Stomach smooth muscle (tissue), 2 donors: ENCODE results near the gene EPHA4.

Experiments
- H3K27ac ChIP-seq: one replicate; pipeline ENCODE4 v1.7.0; 2013; ENCODE audit warnings: mild to moderate bottlenecking, low read length, inconsistent platforms
- H3K27me3 ChIP-seq, 2 donors: one replicate each; pipeline ENCODE4 v1.7.0; 2013; ENCODE audit warnings: low read length in 2 of 2; ENCODE audit not compliant: insufficient read depth in 2 of 2, control insufficient read depth in 1 of 2
- H3K36me3 ChIP-seq, 2 donors: one replicate each; pipeline ENCODE4 v1.7.0; 2013; ENCODE audit warnings: low read length in 2 of 2; ENCODE audit not compliant: control insufficient read depth in 2 of 2, insufficient read depth in 2 of 2
- H3K4me1 ChIP-seq: one replicate; pipeline ENCODE4 v1.7.0; 2013; ENCODE audit warnings: low read length; ENCODE audit not compliant: control insufficient read depth, insufficient read depth
- H3K4me3 ChIP-seq, 2 donors: one replicate each; pipeline ENCODE4 v1.7.0; 2013; ENCODE audit warnings: low read length in 2 of 2
- H3K9ac ChIP-seq, 2 donors: one replicate each; pipeline ENCODE4 v1.7.0; 2013; ENCODE audit warnings: low read length in 2 of 2, mild to moderate bottlenecking in 1 of 2
- H3K9me3 ChIP-seq, 2 donors: one replicate each; pipeline ENCODE4 v1.7.0; 2013; ENCODE audit warnings: low read length in 2 of 2; ENCODE audit not compliant: control insufficient read depth in 2 of 2
- donor health status: healthy.
- donor health status: Pancreatic carcinoma.

EPHA4 gene

GRCh38 chr2:221458578-221458977, 113.5 kb downstream of the EPHA4 start:
- no peak overlapping the region for H3K27ac ChIP-seq
- no peaks in the 10 kb centered on the region for H3K9me3 ChIP-seq
- H3K4me3 ChIP-seq = no peak overlapping the region
- no peaks in the 10 kb centered on the region for H3K4me1 ChIP-seq
- no peak overlapping the region for H3K9ac ChIP-seq
- no peaks in the 10 kb centered on the region for H3K27me3 ChIP-seq
- H3K36me3 ChIP-seq = peaks cover 4 to 6% of the 10 kb centered on the region in 2 donors

GRCh38 chr2:221455214-221455613, 116.9 kb downstream of the EPHA4 start:
- H3K36me3 ChIP-seq = peaks cover 6 to 8% of the 10 kb centered on the region in 2 donors
- no peaks in the 10 kb centered on the region for H3K4me1 ChIP-seq
- no peak overlapping the region for H3K9ac ChIP-seq
- H3K27me3 ChIP-seq = no peaks in the 10 kb centered on the region
- H3K9me3 ChIP-seq = no peaks in the 10 kb centered on the region
- no peak overlapping the region for H3K4me3 ChIP-seq
- H3K27ac ChIP-seq = no peak overlapping the region

GRCh38 chr2:221454459-221455105, 117.5 kb downstream of the EPHA4 start:
- Histone ChIP-seq H3K36me3 (peaks cover 6 to 11% of the 10 kb centered on the region in 2 donors), H3K4me3 (no peak overlapping the region), H3K27ac (no peak overlapping the region), H3K27me3 (no peaks in the 10 kb centered on the region), H3K9me3 (no peaks in the 10 kb centered on the region), H3K4me1 (no peaks in the 10 kb centered on the region), H3K9ac (no peak overlapping the region)

GRCh38 chr2:221451862-221452788, 120.0 kb downstream of the EPHA4 start:
- Histone ChIP-seq H3K27ac (no peak overlapping the region), H3K9me3 (no peaks in the 10 kb centered on the region), H3K36me3 (peaks cover 6 to 11% of the 10 kb centered on the region in 2 donors)

GRCh38 chr2:221450280-221450679, 121.8 kb downstream of the EPHA4 start:
- no peaks in the 10 kb centered on the region for H3K4me1 ChIP-seq
- H3K9me3 ChIP-seq = no peaks in the 10 kb centered on the region
- no peaks in the 10 kb centered on the region for H3K27me3 ChIP-seq
- no peak overlapping the region for H3K9ac ChIP-seq
- H3K27ac ChIP-seq = no peak overlapping the region
- no peak overlapping the region for H3K4me3 ChIP-seq
- H3K36me3 ChIP-seq = peaks cover 6 to 9% of the 10 kb centered on the region in 2 donors

More at GRCh38 chr2:221451862-221452788, 120.0 kb downstream of the EPHA4 start:
- Histone ChIP-seq H3K27me3 (no peaks in the 10 kb centered on the region), H3K4me3 (no peak overlapping the region), H3K9ac (no peak overlapping the region), H3K4me1 (no peaks in the 10 kb centered on the region)

GRCh38 chr2:221449406-221449805, 122.7 kb downstream of the EPHA4 start:
- Histone ChIP-seq H3K27me3 (no peaks in the 10 kb centered on the region), H3K4me1 (no peaks in the 10 kb centered on the region), H3K4me3 (no peak overlapping the region), H3K36me3 (peaks cover 2 to 6% of the 10 kb centered on the region in 2 donors), H3K9me3 (no peaks in the 10 kb centered on the region), H3K27ac (no peak overlapping the region), H3K9ac (no peak overlapping the region)

GRCh38 chr2:221448844-221449390, 123.2 kb downstream of the EPHA4 start:
- H3K4me1 ChIP-seq = no peaks in the 10 kb centered on the region
- peaks cover 0 to 6% of the 10 kb centered on the region in 2 donors for H3K36me3 ChIP-seq
- H3K4me3 ChIP-seq = no peak overlapping the region
- no peaks in the 10 kb centered on the region for H3K9me3 ChIP-seq
- H3K27ac ChIP-seq = no peak overlapping the region
- H3K27me3 ChIP-seq = no peaks in the 10 kb centered on the region
- no peak overlapping the region for H3K9ac ChIP-seq

- Histone ChIP-seq H3K4me3 (no peak overlapping the region), H3K9ac (no peak overlapping the region), H3K4me1 (no peaks in the 10 kb centered on the region), H3K36me3 (peaks cover 0 to 6% of the 10 kb centered on the region in 2 donors), H3K27me3 (no peaks in the 10 kb centered on the region), H3K27ac (no peak overlapping the region), H3K9me3 (no peaks in the 10 kb centered on the region)
Measured at GRCh38 chr2:221448057-221448843, 123.9 kb downstream of the EPHA4 start.

GRCh38 chr2:221447310-221447709, 124.8 kb downstream of the EPHA4 start:
- H3K27ac ChIP-seq = no peak overlapping the region
- H3K9ac ChIP-seq = no peak overlapping the region
- no peaks in the 10 kb centered on the region for H3K4me1 ChIP-seq
- H3K9me3 ChIP-seq = no peaks in the 10 kb centered on the region
- H3K4me3 ChIP-seq = no peak overlapping the region
- peaks cover 0 to 14% of the 10 kb centered on the region in 2 donors for H3K36me3 ChIP-seq
- H3K27me3 ChIP-seq = no peaks in the 10 kb centered on the region

- H3K4me1 ChIP-seq = no peaks in the 10 kb centered on the region
- H3K36me3 ChIP-seq = peaks cover 6 to 17% of the 10 kb centered on the region in 2 donors
- H3K27ac ChIP-seq = no peak overlapping the region
- H3K9ac ChIP-seq = no peak overlapping the region
- no peak overlapping the region for H3K4me3 ChIP-seq
- H3K27me3 ChIP-seq = no peaks in the 10 kb centered on the region
- no peaks in the 10 kb centered on the region for H3K9me3 ChIP-seq
Measured at GRCh38 chr2:221446140-221446539, 126.0 kb downstream of the EPHA4 start.
